Fibroblast of lung (primary cell): ENCODE measurements around the gene ITGAL. TPM values are rescaled to one million over a fixed set of nuclear protein-coding genes. Genes with fewer than 3 reads are reported as not detected.

ENCODE experiments used
- DNase-seq, 2 donors: peaks; one replicate each; pipeline versions ENCODE4 v3.0.0 to v3.0.0-alpha.2; 2010; ENCODE audit warnings: low read depth in 2 of 2
- H2AFZ ChIP-seq: 2 replicates; pipeline ENCODE4 v1.5.1; 2012; ENCODE audit warnings: low read length, control low read depth, inconsistent platforms
- H3K27ac ChIP-seq: 2 replicates; pipeline ENCODE4 v1.5.1; 2011; ENCODE audit warnings: low read length, control low read depth; ENCODE audit not compliant: insufficient read depth
- H3K27me3 ChIP-seq: 2 replicates; pipeline ENCODE4 v1.5.1; 2011; ENCODE audit warnings: mild to moderate bottlenecking, low read length; ENCODE audit not compliant: control insufficient read depth, insufficient read depth
- H3K36me3 ChIP-seq: 2 replicates; pipeline ENCODE4 v1.5.1; 2011; ENCODE audit warnings: low read length; ENCODE audit not compliant: control insufficient read depth, insufficient read depth
- H3K4me1 ChIP-seq: 2 replicates; pipeline ENCODE4 v1.5.1; 2011; ENCODE audit warnings: low read length; ENCODE audit not compliant: control insufficient read depth, insufficient read depth; ENCODE audit errors: extremely low read depth
- H3K4me2 ChIP-seq: 2 replicates; pipeline ENCODE4 v1.5.1; 2011; ENCODE audit warnings: low read length, control low read depth; ENCODE audit not compliant: insufficient read depth; ENCODE audit errors: extremely low read depth
- H3K4me3 ChIP-seq, 4 experiments: fragments of 200-600 bp in 1 of 4; sonication (generic) in 1 of 4; replicated peaks in 1 of 4; 2 replicates each; pipeline ENCODE4 v1.5.1; 2011 to 2016; ENCODE audit warnings: low read length in 4 of 4, low read depth in 3 of 4, mild to moderate bottlenecking in 3 of 4, control low read depth in 2 of 4, inconsistent platforms in 1 of 4, mixed read lengths in 1 of 4; ENCODE audit not compliant: insufficient read depth in 1 of 4; ENCODE audit errors: control extremely low read depth in 1 of 4
- H3K79me2 ChIP-seq: 2 replicates; pipeline ENCODE4 v1.5.1; 2012; ENCODE audit warnings: mild to moderate bottlenecking, low read length, inconsistent platforms; ENCODE audit not compliant: control insufficient read depth, insufficient read depth
- H3K9ac ChIP-seq: 2 replicates; pipeline ENCODE4 v1.5.1; 2011; ENCODE audit warnings: mild to moderate bottlenecking, low read length, control low read depth; ENCODE audit not compliant: insufficient read depth
- H3K9me3 ChIP-seq: 2 replicates; pipeline ENCODE4 v1.5.1; 2012; ENCODE audit warnings: low read depth, low read length; ENCODE audit not compliant: control insufficient read depth, insufficient read depth
- H4K20me1 ChIP-seq: 2 replicates; pipeline ENCODE4 v1.5.1; 2011; ENCODE audit warnings: low read length; ENCODE audit not compliant: control insufficient read depth, insufficient read depth; ENCODE audit errors: extremely low read depth
- CTCF ChIP-seq, 2 donors: IDR thresholded peaks in 1 of 2; conservative IDR thresholded peaks in 1 of 2; 1 replicate in 1 of 2; 2 replicates in 1 of 2; pipeline ENCODE4 v1.5.1; 2011 to 2012; ENCODE audit warnings: low read length in 2 of 2, control low read depth in 1 of 2, inconsistent platforms in 1 of 2, low read depth in 1 of 2, mild to moderate bottlenecking in 1 of 2
- EZH2 ChIP-seq: IDR thresholded peaks from 2 replicates; pipeline ENCODE4 v1.5.1; 2012; ENCODE audit warnings: low read length, control low read depth, mild to moderate bottlenecking; ENCODE audit errors: missing control alignments
- polyA plus RNA-seq, 2 donors: library from polyadenylated mRNA; depleted of rRNA in 1 of 2; stranded (reverse) in 1 of 2; unstranded in 1 of 2; fragments of >200 nt; gene quantifications; 2 replicates each; pipeline ENCODE4 v1.2.1, GENCODE V29; 2011 to 2012; ENCODE audit warnings: missing spikeins in 1 of 2
- total RNA-seq: library from RNA; depleted of rRNA; stranded (reverse); fragments of >200 nt; gene quantifications from 2 replicates; pipeline ENCODE4 v1.2.1, GENCODE V29; 2014

ITGAL gene
- total and polyA plus RNA-seq, 2 donors (not counting 1 experiment from before 2014, with no cell fraction given): not detected

DNA sequence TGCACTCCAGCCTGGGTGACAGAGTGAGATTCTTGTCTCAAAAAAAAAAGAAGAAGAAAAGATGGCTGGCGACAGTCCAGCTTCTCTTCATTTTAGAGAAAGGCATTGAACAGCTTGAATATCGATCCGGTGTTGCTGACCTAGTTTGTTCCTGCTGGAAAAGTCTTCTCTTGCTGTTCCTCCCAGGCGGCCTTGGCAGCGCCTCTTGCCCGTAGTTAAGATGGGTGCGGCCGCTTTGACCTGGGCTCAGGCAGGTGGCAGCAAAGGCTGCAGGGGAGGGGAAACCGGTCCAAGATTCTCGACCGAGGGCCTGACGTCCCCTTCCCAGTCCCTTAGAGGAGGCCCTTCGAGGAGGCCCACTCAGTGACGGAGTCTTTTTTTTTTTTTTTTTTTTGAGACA lies 89.5 kb downstream of the ITGAL start:
- H3K36me3 ChIP-seq: no peaks in the 10 kb centered on the region
- no peak overlapping the region for H3K4me2 ChIP-seq
- no peaks in the 10 kb centered on the region for H3K9me3 ChIP-seq
- H3K4me1 ChIP-seq: no peaks in the 10 kb centered on the region
- no peak for DNase-seq
- H3K27ac ChIP-seq: no peak overlapping the region
- no peak overlapping the region for H2AFZ ChIP-seq
- H3K79me2 ChIP-seq: peaks cover 6% of the 10 kb centered on the region
- no peak overlapping the region for H3K4me3 ChIP-seq
- H3K9ac ChIP-seq: no peak overlapping the region
- TF ChIP-seq CTCF (conservative IDR thresholded peaks at IDR 0.05 in 1 of 2, IDR thresholded peaks at IDR 0.05 in 1 of 2; ENCODE audit: low read depth in 1 of 2, low read length in 2 of 2) (no peak), EZH2 (no peak)
- no peaks in the 10 kb centered on the region for H4K20me1 ChIP-seq
- H3K27me3 ChIP-seq: peaks cover 5% of the 10 kb centered on the region

GRCh38 chr16:30565526-30565925 lies 93.0 kb downstream of the ITGAL start:
- H3K79me2 ChIP-seq: no peaks in the 10 kb centered on the region
- no peaks in the 10 kb centered on the region for H4K20me1 ChIP-seq
- no peak overlapping the region for H3K9ac ChIP-seq
- no peak overlapping the region for H3K27ac ChIP-seq
- peaks cover 5% of the 10 kb centered on the region for H3K27me3 ChIP-seq
- no peaks in the 10 kb centered on the region for H3K9me3 ChIP-seq
- no peaks in the 10 kb centered on the region for H3K36me3 ChIP-seq
- H3K4me3 ChIP-seq: no peak overlapping the region
- H3K4me2 ChIP-seq: no peak overlapping the region
- H2AFZ ChIP-seq: no peak overlapping the region
- no peak for DNase-seq
- H3K4me1 ChIP-seq: no peaks in the 10 kb centered on the region
- TF ChIP-seq EZH2 (no peak), CTCF (conservative IDR thresholded peaks at IDR 0.05 in 1 of 2, IDR thresholded peaks at IDR 0.05 in 1 of 2; ENCODE audit: low read depth in 1 of 2, low read length in 2 of 2) (no peak)

GRCh38 chr16:30565984-30566383 lies 93.4 kb downstream of the ITGAL start:
- Histone ChIP-seq H3K27ac (no peak overlapping the region), H3K9me3 (no peaks in the 10 kb centered on the region), H3K79me2 (no peaks in the 10 kb centered on the region), H4K20me1 (no peaks in the 10 kb centered on the region), H3K27me3 (peaks cover 5% of the 10 kb centered on the region), H3K4me2 (no peak overlapping the region), H3K9ac (no peak overlapping the region), H3K4me3 (no peak overlapping the region), H3K4me1 (no peaks in the 10 kb centered on the region), H3K36me3 (no peaks in the 10 kb centered on the region), H2AFZ (no peak overlapping the region)
- no peak for DNase-seq
- TF ChIP-seq CTCF (conservative IDR thresholded peaks at IDR 0.05 in 1 of 2, IDR thresholded peaks at IDR 0.05 in 1 of 2; ENCODE audit: low read depth in 1 of 2, low read length in 2 of 2): no peak
- TF ChIP-seq EZH2: no peak
